ENCODE data around the gene CKAP2L.
"Not testable (repeated sequence)": the region's sequence is repeated elsewhere in the genome, so short reads cannot be mapped to it uniquely, and the experiment has no call there.

Gene CKAP2L

GRCh38 chr2:112726487-112727190 is 37.8 kb downstream of the CKAP2L start:
- peak; percentile 84 for DNase-seq (ENCODE audit: low read depth)

DNA sequence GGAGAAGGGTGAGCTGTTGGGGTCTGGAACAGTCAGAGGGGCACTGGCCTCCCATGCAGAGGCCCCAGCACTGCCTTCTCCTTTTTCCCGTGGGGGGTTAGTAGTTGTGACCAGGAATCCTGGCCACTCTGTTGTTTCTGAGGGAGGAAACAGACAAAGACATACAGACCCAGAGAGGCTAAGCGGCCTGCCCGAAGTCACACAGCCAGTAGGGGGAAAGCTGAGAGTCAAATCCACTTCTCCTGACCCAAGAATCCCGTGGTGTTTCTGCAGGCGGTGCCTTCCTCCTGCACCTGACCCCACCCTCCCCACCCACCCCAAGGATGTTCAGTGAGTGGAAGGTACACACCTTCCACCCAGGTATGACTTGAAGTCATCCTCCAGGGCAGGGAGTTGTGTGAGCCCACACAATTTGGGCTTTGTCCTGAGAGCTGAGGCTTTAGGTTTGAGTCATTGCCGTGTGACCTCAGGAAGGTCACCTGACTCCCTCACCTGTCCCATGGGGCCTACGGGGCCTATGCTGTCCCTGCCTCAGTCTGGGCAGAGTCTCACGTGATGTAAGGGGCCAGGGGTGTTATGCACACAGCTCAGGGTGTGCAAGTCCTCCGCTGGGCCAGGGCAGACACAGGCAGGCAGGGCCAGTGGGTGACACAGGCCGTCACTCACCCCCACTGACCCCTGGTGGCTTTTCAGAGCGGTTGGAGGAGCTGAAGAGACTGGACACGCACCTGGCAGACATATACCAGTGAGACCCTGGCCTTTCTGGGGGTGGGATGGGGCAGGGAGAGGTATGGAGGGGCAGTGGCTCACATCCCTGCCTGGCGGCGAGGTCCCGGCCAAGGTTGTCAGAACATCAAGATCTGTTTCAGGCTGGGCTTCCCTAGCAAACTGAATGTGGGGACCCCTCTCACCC is 38.6 kb downstream of the CKAP2L start:
- no peak for DNase-seq (ENCODE audit: low read depth)

DNA sequence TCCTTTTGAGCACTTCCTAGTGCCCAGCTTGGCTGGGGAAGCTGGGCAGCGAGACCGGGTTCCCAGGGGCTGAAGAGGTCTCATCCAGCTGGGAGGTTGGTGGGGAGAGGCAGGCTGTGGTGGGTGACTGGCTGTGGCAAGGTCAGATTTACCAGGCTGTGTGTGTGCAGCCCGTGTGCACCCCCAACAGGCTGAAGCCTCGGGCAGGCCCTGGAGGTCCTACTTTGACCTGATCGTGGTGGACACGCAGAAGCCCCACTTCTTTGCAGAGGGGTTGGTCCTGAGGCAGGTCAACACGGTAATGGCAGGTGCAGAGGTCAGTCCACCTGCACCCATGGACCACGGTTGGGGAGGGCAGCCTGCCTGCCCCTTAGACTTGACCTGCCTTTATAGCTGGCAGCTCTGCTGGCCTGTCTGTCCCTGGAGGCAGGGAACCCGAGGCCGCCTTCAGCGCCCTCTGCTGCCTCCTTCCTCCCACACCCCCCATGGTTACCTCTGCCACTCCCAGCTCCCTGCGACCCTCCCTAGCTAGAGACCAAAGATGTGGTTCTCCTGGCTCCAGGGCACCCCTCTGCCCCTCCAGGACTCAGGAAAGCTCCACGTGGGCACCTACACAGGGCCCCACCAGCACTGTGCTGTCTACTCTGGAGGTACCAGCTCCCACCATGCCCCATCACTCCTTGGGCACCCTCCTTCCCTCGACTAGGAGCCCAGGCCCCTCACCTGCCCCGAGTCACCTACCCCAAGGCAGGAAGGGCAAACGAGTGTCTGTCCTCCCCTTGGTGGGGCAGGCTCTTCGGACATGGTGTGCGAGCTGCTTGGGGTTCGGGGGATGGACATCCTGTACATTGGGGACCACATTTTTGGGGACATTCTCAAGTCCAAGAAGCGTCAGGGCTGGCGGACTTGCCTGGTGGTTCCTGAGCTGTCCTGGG is 39.6 kb downstream of the CKAP2L start:
- peak; percentile 27 for DNase-seq (ENCODE audit: low read depth)

- no peak for DNase-seq (ENCODE audit: low read depth)
Observed at GRCh38 chr2:112723995-112724394, 40.4 kb downstream of the CKAP2L start.

GRCh38 chr2:112723547-112723940 is 40.9 kb downstream of the CKAP2L start:
- DNase-seq (ENCODE audit: low read depth): no peak

- no peak for DNase-seq (ENCODE audit: low read depth)
Observed at GRCh38 chr2:112722816-112723546, 41.4 kb downstream of the CKAP2L start.

GRCh38 chr2:112721819-112722522 is 42.4 kb downstream of the CKAP2L start:
- no peak for DNase-seq (ENCODE audit: low read depth)

DNA sequence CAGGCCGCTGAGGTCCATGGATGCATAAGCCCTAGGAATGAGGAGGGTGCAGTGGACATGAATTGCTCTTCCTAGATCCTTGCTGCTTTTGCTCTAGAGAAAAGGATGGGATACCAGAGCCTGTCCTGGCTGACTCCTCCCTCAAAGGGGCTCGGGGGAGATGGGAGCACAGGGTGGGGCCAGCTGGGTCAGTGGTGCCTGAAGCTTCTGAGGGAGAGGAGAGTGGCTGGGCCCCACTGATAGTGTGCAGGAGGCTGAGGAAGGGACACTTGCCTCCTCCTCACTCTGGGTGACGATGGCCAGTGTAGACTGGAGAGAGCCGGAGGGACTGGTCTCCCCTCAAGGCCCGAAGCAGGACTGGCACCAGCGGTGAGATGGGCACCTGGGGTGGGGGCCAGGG is 43.6 kb downstream of the CKAP2L start, which contains the start of gene NT5DC4:
Gene NT5DC4, plus strand, starts transcription at position 236 of the 400 bp plus-strand sequence. Its CDS starts 60 bp downstream, at position 296.
- DNase-seq (ENCODE audit: low read depth): no peak

DNA sequence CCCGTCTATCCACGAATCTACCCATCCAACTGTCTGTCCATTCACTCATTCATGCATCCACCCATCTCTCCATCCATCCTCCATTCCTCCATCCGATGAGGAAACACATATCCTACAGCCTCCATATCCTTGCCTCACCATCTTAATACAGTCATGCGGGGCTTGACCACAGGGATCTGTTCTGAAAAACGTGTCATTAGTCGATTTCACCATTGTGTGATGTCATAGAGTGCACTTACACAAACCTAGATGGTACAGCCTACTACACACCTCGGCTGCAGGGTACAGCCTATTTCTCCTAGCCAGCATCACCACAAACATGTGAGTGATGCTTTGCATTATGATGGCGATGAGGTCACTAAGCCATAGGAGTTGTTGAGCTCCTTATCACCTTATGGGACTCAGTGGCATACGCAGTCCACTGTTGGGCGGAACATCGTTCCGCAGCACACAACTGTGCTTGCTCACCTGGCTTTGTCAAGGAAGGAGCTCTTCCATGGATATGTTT is 45.5 kb downstream of the CKAP2L start:
- peak; percentile 72 for DNase-seq (ENCODE audit: low read depth)

DNA sequence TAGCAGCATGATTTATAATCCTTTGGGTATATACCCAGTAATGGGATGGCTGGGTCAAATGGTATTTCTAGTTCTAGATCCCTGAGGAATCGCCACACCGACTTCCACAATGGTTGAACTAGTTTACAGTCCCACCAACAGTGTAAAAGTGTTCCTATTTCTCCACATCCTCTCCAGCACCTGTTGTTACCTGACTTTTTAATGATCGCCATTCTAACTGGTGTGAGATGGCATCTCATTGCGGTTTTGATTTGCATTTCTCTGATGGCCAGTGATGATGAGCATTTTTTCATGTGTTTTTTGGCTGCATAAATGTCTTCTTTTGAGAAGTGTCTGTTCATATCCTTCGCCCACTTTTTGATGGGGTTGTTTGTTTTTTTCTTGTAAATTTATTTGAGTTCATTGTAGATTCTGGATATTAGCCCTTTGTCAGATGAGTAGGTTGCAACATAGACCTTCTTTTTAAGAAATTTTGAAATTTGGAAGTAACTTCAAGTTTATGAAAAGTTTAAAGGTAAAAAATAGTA is 47.5 kb downstream of the CKAP2L start:
- DNase-seq (ENCODE audit: low read depth): not testable (repeated sequence)

DNA sequence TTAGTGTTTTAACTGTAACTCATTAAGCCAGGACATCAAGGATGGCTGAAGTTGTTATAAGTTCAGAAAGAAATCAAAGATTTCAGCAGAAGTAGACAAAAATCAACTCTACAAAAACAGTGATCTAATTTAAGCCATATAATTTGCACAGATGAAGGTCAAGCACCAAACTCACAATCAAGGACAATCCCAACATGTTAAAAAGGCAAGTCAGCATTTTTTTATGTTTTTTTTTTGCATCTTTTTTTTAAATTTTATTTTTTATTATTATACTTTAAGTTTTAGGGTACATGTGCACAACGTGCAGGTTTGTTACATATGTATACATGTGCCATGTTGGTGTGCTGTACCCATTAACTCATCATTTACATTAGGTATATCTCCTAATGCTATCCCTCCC is 48.3 kb downstream of the CKAP2L start:
- not testable (repeated sequence) for DNase-seq (ENCODE audit: low read depth)

DNA sequence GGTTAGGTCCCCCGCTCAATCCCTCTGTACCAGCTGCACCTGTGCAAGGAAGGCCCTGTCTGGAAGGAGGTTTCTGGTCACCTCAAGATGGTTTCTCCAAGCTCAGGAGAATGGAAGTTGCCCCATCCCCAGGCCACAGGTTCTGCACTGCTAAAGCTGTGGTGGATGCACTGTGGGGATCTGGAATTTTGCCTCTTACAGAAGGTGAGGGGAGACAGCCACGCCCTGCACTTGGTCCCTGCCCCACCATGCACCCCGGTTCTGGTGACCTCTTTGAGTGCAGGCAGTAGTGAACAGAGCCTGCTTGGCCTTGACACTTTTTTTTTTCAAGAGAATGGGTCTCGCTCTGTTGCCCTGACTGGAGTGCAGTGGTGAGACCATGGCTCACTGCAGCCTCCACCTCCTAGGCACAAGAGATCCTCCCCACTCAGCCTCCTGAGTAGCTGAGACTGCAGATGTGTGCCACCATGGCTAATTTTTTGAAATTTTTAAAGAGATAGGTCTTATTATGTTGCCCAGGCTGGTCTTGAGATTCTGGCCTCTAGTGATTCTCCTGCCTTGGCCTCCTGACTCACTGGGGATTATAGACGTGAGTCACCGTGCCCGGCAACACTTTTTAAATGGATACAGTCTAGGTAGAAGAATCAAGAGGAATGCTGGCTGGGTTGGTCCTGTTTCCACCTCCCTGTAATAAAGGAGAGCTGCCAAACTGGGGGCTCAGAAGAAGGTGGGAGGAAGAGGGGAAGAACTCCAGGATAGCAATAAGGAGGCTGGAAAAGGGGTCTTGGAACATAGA is 49.4 kb downstream of the CKAP2L start:
- peak; percentile 78 for DNase-seq (ENCODE audit: low read depth)

DNA sequence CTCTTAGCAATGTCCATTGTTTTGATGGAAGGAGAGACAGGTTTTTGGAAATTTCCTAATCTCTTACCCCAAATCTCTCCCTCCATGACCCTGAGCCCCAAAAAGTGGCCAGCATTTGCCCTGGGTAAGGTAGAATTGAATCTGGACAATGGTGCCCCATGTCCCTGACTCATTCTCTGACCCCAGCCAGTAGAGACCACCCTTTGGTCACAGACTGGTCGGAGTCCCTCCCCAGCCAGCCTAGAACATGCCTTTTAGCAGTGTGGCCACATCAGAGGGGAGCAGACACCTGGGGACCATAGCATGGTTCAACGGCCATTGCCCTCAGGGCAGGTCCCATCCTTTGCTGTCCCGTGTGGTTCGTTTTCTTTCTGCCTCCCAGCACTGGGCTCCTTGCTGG is 50.1 kb downstream of the CKAP2L start:
- DNase-seq (ENCODE audit: low read depth): no peak

GRCh38 chr2:112713926-112714325 is 50.5 kb downstream of the CKAP2L start:
- DNase-seq (ENCODE audit: low read depth): no peak

DNA sequence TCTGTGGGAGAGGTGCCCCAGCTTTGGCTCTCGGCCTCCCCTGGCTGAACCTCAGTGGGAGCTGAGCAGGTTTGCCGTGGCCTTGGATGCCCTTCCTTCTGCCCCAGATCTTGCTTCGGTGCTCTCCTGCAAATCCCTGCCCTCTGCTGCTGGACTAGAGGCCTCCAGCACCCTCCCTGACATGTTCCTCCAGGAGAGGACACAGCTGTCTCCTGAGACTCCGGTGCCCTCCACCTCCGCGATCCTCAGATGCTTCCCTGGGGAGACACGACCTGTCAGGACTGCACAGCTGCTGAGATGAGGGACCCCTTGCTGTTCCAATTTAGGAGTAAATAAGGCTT is 50.9 kb downstream of the CKAP2L start:
- no peak for DNase-seq (ENCODE audit: low read depth)

DNA sequence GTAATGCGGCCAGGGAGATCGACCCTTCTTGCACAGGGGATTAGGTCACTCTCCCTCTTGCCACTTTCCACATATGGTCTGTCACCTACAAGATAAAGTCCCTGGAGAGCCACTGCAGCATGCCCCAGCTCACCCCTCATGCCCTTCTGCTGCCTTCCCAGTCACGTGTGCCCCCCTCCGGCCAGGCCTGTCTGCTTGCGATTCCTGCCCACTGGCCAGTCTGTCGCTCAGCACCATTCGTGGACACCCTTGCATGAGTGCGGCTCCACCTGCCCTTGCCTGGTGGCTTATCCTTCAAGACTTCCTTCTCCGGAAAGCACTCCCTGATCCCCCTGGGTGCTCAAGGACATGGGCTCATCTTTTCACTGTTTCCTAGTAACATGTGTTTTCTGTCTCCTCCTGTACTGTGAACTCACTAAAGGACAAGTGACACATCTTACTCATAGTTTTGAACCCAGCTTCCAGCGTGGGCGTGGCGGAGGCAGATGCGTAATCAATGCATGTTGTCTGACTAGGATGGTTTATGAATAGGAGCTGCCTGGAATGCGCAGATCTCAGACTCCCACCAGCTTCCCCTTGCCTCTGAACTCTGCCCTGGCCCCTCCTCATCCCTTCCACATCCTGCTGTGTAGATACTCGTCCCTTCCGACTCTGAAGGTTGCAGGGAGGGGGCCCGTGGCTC is 51.4 kb downstream of the CKAP2L start:
- peak; percentile 80 for DNase-seq (ENCODE audit: low read depth)

GRCh38 chr2:112712465-112712864 is 51.9 kb downstream of the CKAP2L start:
- no peak for DNase-seq (ENCODE audit: low read depth)

GRCh38 chr2:112710956-112711750 is 53.3 kb downstream of the CKAP2L start:
- DNase-seq (ENCODE audit: low read depth): no peak
